SK-N-SH (cell line): Measurements from ENCODE around the gene RAB1A. TPM values are rescaled to one million over a fixed set of nuclear protein-coding genes. Genes with fewer than 3 reads are reported as not detected.
A peak's percentile ranks its signal among the peaks of the same experiment; 100 is the strongest.

Experiments used
- CTCF ChIA-PET: fragments of 300-600, 350-600 bp; formaldehyde crosslinking; extraction: SDS; loops from one replicate; lab custom pipeline; 2021; lab: Yijun Ruan, JAX
- POLR2A ChIA-PET: fragments of 350-600 bp; sonication (Branson Sonifier 250); formaldehyde crosslinking; extraction: SDS; loops from one replicate; lab custom pipeline; 2020; ENCODE audit warnings: antibody characterized with exemption, inconsistent platforms; lab: Yijun Ruan, JAX
- DNase-seq: peaks from one replicate; pipeline ENCODE4 v3.0.0; 2012
- H2AFZ ChIP-seq: fragments of 200-600 bp; sonication (generic); 2 replicates; pipeline ENCODE4 v1.8.1; 2016; ENCODE audit warnings: antibody characterized with exemption, mild to moderate bottlenecking, low read depth
- H3F3A ChIP-seq: fragments of 200-600 bp; sonication (generic); replicated peaks from 2 replicates; pipeline ENCODE3; 2016; ENCODE audit warnings: antibody characterized with exemption, mild to moderate bottlenecking; ENCODE audit not compliant: insufficient read depth
- H3K27ac ChIP-seq, 2 experiments: fragments of 200-500 bp in 1 of 2; fragments of 200-600 bp in 1 of 2; sonication (Bioruptor generic) in 1 of 2; sonication (generic), shearing (Covaris generic) in 1 of 2; 2 replicates each; pipeline versions ENCODE4 v1.5.1 to v1.6.1; 2014 to 2016; ENCODE audit warnings: low read depth in 2 of 2, inconsistent platforms in 1 of 2, low read length in 1 of 2, mild to moderate bottlenecking in 1 of 2, mixed read lengths in 1 of 2
- H3K27me3 ChIP-seq: fragments of 200-600 bp; sonication (generic), shearing (Covaris generic); 2 replicates; pipeline ENCODE4 v1.6.1; 2016; ENCODE audit warnings: mixed run types; ENCODE audit not compliant: insufficient read depth
- H3K36me3 ChIP-seq, 2 experiments: fragments of 200-500 bp in 1 of 2; fragments of 200-600 bp in 1 of 2; sonication (Bioruptor generic) in 1 of 2; sonication (generic) in 1 of 2; replicated peaks in 1 of 2; 2 replicates each; pipeline versions ENCODE3 to v1.5.1; 2014 to 2016; ENCODE audit warnings: low read length in 1 of 2, mild to moderate bottlenecking in 1 of 2; ENCODE audit not compliant: insufficient read depth in 2 of 2, control insufficient read depth in 1 of 2
- H3K4me1 ChIP-seq, 2 experiments: fragments of 200-500 bp in 1 of 2; fragments of 200-600 bp in 1 of 2; sonication (Bioruptor generic) in 1 of 2; sonication (generic), shearing (Covaris generic) in 1 of 2; 2 replicates each; pipeline versions ENCODE4 v1.5.1 to v1.6.1; 2014 to 2016; ENCODE audit warnings: low read depth in 1 of 2, low read length in 1 of 2, mixed run types in 1 of 2; ENCODE audit not compliant: insufficient read depth in 2 of 2, control insufficient read depth in 1 of 2
- H3K4me2 ChIP-seq: fragments of 200-600 bp; sonication (generic), shearing (Covaris generic); 2 replicates; pipeline ENCODE4 v1.6.1; 2017; ENCODE audit warnings: mixed run types
- H3K4me3 ChIP-seq, 2 experiments: fragments of 200-500 bp in 1 of 2; fragments of 200-600 bp in 1 of 2; sonication (Bioruptor generic) in 1 of 2; sonication (generic), shearing (Covaris generic) in 1 of 2; 2 replicates each; pipeline versions ENCODE4 v1.5.1 to v1.8.1; 2014 to 2016; ENCODE audit warnings: low read depth in 2 of 2, inconsistent platforms in 1 of 2, low read length in 1 of 2, mild to moderate bottlenecking in 1 of 2, mixed read lengths in 1 of 2, moderate library complexity in 1 of 2
- H3K79me2 ChIP-seq: fragments of 200-600 bp; sonication (generic); 2 replicates; pipeline ENCODE4 v1.8.1; 2017; ENCODE audit warnings: mild to moderate bottlenecking; ENCODE audit not compliant: insufficient read depth
- H3K9ac ChIP-seq: fragments of 200-600 bp; sonication (generic); 2 replicates; pipeline ENCODE4 v1.6.1; 2017; ENCODE audit warnings: mixed run types
- H3K9me2 ChIP-seq: fragments of 200-600 bp; sonication (generic); 2 replicates; pipeline ENCODE4 v1.6.1; 2017; ENCODE audit warnings: mixed run types
- H3K9me3 ChIP-seq: fragments of 200-600 bp; sonication (generic); 2 replicates; pipeline ENCODE4 v1.6.1; 2017; ENCODE audit warnings: mixed run types, mild to moderate bottlenecking, moderate library complexity
- H4K20me1 ChIP-seq: fragments of 200-600 bp; sonication (generic); 2 replicates; pipeline ENCODE4 v1.6.1; 2017; ENCODE audit warnings: mild to moderate bottlenecking, mixed run types; ENCODE audit not compliant: insufficient read depth
- EP300 ChIP-seq, 2 experiments: IDR thresholded peaks; 2 replicates each; pipeline versions ENCODE4 v1.4.0 to v1.6.1; 2012; ENCODE audit warnings: borderline replicate concordance in 1 of 2, low read depth in 1 of 2, low read length in 1 of 2
- EZH2phosphoT487 ChIP-seq: fragments of 200-600 bp; sonication (generic); IDR thresholded peaks from 2 replicates; pipeline ENCODE4 v1.6.1; 2017; ENCODE audit warnings: low read depth, mixed run types, mild to moderate bottlenecking, antibody characterized with exemption, moderate library complexity, borderline replicate concordance
- GABPA ChIP-seq: IDR thresholded peaks from 2 replicates; pipeline ENCODE4 v1.4.0; 2012; ENCODE audit warnings: low read depth, mild to moderate bottlenecking
- POLR2AphosphoS5 ChIP-seq: IDR thresholded peaks from 2 replicates; pipeline ENCODE4 v1.6.1; 2012; ENCODE audit warnings: low read depth, low read length
- TAF1 ChIP-seq: IDR thresholded peaks from 2 replicates; pipeline ENCODE4 v1.6.1; 2012; ENCODE audit warnings: low read depth, mild to moderate bottlenecking, low read length, moderate library complexity, borderline replicate concordance
- TEAD4 ChIP-seq: IDR thresholded peaks from 2 replicates; pipeline ENCODE4 v1.4.0; 2012; ENCODE audit warnings: mild to moderate bottlenecking, borderline replicate concordance; ENCODE audit not compliant: insufficient read depth
- WGBS: methylation state at CpG from one replicate; pipeline ENCODE4 v1.1.6; 2017; ENCODE audit warnings: low lambda C conversion rate; 5-methylcytosine and 5-hydroxymethylcytosine counted together
- polyA plus RNA-seq, 3 experiments: library from polyadenylated mRNA; depleted of rRNA; stranded (reverse); fragments of >200 nt; gene quantifications; 2 replicates each; pipeline ENCODE4 v1.2.3, GENCODE V29; 2012
- TF ChIP-seq, protein P1 (sequence below): IDR thresholded peaks from 2 replicates; pipeline ENCODE4 v1.6.1; 2012; ENCODE audit warnings: mild to moderate bottlenecking, low read depth, low read length, moderate library complexity
- TF ChIP-seq, protein P2 (sequence below): fragments of 150-350 bp; IDR thresholded peaks from 2 replicates; pipeline ENCODE4 v1.6.1; 2016; ENCODE audit warnings: mild to moderate bottlenecking, low read depth, low read length

Gene RAB1A
- polyA plus RNA-seq, 1 of the 3 experiments (the other 2 are of a cell fraction) = 113 TPM

DNA sequence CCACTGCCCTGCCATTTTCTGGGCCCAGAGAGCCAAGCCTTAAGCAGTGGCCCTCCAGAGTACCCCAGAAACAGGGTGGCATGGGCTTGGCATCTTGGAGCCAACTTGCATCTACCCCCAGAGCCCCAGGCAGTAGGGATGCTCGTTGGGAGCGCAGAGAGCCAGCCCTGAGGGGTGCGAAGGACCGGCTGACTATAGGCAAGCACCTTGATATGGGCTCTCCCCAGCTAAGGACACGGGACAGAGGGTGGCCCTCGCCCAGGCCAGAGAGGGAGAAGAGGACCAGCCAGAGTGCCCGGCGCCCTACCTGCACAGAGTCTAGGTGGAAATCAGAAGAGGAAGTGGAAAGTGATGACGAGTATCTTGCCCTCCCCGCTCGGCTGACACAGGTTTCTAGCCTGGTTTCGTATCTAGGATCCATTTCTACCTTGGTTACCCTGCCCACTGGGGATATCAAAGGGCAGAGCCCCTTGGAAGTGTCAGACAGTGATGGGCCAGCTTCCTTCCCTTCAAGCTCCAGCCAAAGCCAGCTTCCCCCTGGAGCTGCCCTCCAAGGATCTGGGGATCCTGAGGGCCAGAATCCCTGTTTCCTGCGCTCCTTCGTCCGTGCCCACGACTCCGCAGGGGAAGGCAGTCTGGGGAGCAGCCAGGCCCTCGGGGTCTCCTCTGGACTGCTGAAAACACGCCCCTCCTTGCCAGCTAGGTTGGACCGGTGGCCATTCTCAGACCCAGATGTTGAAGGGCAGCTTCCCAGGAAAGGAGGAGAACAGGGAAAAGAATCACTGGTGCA, 57.5 kb downstream of the RAB1A start:
- DNase-seq = no peak
- POLR2A ChIA-PET = no interaction called here
- TF ChIP-seq, protein P1, sequence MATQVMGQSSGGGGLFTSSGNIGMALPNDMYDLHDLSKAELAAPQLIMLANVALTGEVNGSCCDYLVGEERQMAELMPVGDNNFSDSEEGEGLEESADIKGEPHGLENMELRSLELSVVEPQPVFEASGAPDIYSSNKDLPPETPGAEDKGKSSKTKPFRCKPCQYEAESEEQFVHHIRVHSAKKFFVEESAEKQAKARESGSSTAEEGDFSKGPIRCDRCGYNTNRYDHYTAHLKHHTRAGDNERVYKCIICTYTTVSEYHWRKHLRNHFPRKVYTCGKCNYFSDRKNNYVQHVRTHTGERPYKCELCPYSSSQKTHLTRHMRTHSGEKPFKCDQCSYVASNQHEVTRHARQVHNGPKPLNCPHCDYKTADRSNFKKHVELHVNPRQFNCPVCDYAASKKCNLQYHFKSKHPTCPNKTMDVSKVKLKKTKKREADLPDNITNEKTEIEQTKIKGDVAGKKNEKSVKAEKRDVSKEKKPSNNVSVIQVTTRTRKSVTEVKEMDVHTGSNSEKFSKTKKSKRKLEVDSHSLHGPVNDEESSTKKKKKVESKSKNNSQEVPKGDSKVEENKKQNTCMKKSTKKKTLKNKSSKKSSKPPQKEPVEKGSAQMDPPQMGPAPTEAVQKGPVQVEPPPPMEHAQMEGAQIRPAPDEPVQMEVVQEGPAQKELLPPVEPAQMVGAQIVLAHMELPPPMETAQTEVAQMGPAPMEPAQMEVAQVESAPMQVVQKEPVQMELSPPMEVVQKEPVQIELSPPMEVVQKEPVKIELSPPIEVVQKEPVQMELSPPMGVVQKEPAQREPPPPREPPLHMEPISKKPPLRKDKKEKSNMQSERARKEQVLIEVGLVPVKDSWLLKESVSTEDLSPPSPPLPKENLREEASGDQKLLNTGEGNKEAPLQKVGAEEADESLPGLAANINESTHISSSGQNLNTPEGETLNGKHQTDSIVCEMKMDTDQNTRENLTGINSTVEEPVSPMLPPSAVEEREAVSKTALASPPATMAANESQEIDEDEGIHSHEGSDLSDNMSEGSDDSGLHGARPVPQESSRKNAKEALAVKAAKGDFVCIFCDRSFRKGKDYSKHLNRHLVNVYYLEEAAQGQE = no peak
- TF ChIP-seq, protein P2, sequence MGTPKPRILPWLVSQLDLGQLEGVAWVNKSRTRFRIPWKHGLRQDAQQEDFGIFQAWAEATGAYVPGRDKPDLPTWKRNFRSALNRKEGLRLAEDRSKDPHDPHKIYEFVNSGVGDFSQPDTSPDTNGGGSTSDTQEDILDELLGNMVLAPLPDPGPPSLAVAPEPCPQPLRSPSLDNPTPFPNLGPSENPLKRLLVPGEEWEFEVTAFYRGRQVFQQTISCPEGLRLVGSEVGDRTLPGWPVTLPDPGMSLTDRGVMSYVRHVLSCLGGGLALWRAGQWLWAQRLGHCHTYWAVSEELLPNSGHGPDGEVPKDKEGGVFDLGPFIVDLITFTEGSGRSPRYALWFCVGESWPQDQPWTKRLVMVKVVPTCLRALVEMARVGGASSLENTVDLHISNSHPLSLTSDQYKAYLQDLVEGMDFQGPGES = no peak
- TF ChIP-seq TEAD4 = no peak
- TF ChIP-seq TAF1 = no peak
- TF ChIP-seq POLR2AphosphoS5 = peak; percentile 7; the same call in 1 of the 2 replicates
- TF ChIP-seq EZH2phosphoT487 = no peak
- no peak for TF ChIP-seq EP300 (IDR thresholded peaks at IDR 0.05; ENCODE audit: borderline replicate concordance in 1 of 2, low read depth in 1 of 2, low read length in 1 of 2)
- TF ChIP-seq GABPA = no peak
- TF ChIP-seq, all 33 proteins: peak for 1
- Histone ChIP-seq H3K79me2 (peaks cover 30% of the 10 kb centered on the region), H2AFZ (no peak overlapping the region), H3K4me1 (peaks cover 29% of the 10 kb centered on the region in 2 experiments; a peak in 3 of 4 replicates), H3F3A (peaks cover 23% of the 10 kb centered on the region), H3K4me3 (no peak overlapping the region), H3K27me3 (no peaks in the 10 kb centered on the region), H3K4me2 (no peak overlapping the region), H3K9ac (no peak overlapping the region), H3K36me3 (peaks cover 48 to 59% of the 10 kb centered on the region in 2 experiments), H3K9me2 (no peaks in the 10 kb centered on the region), H3K27ac (no peak overlapping the region), H4K20me1 (peaks cover 3% of the 10 kb centered on the region), H3K9me3 (no peaks in the 10 kb centered on the region)
- CTCF ChIA-PET = interaction anchor here (0.6 to 2.1 kb wide), 5 partner anchors 9 to 124 kb away, joined by 3 to 7 read pairs (median 3); partner anchors contain the start of gene CEP68
- 84% methylated on average over 9 of the region's 20 CpGs for WGBS
